Pancreas (tissue), 10 donors: ENCODE measurements around the gene EFHD2. TPM values are rescaled to one million over a fixed set of nuclear protein-coding genes. Genes with fewer than 3 reads are reported as not detected.

Experiments used
- ATAC-seq, 4 donors: fragments of 200-7000 bp; cut with Tn5 transposase; one replicate each; pipeline versions ENCODE4 v1.8.0 to v1.9.1; 2020; ENCODE audit warnings: mild to moderate bottlenecking in 4 of 4, moderate library complexity in 4 of 4
- DNase-seq, 6 donors: peaks; one replicate each; pipeline ENCODE4 v3.0.0-alpha.2; 2020
- FAIRE-seq: peaks from 2 replicates; lab custom pipeline; 2012; peaks lifted over from hg19 to GRCh38; lab: Jason Lieb, UNC
- H3K27ac ChIP-seq, 4 donors: fragments of 200-600 bp; sonication (generic); 1 replicate in 3 of 4; 2 replicates in 1 of 4; pipeline versions ENCODE4 v1.5.0 to v1.8.0; 2020
- H3K27me3 ChIP-seq, 4 donors: fragments of 200-600 bp; one replicate each; pipeline ENCODE4 v1.8.0; 2021
- H3K36me3 ChIP-seq, 3 donors: fragments of 200-600 bp; sonication (generic) in 1 of 3; one replicate each; pipeline versions ENCODE4 v1.5.0 to v1.8.0; 2020 to 2021
- H3K4me1 ChIP-seq, 3 donors: fragments of 200-600 bp; one replicate each; pipeline ENCODE4 v1.8.0; 2021
- H3K4me3 ChIP-seq, 4 donors: fragments of 200-600 bp; sonication (generic) in 2 of 4; one replicate each; pipeline versions ENCODE4 v1.5.0 to v1.8.0; 2020 to 2021
- H3K9me3 ChIP-seq, 4 donors: fragments of 200-600 bp; one replicate each; pipeline ENCODE4 v1.8.0; 2021
- CTCF ChIP-seq, 4 donors: fragments of 200-600 bp; sonication (generic) in 3 of 4; IDR thresholded peaks; one replicate each; pipeline versions ENCODE4 v1.5.0 to v1.8.0; 2021; ENCODE audit warnings: antibody characterized with exemption in 4 of 4
- WGBS, 2 donors: extraction: QIAGEN DNeasy Blood & Tissue Kit; methylation state at CpG; one replicate each; pipeline ENCODE4 v1.1.7; 2013; 5-methylcytosine and 5-hydroxymethylcytosine counted together
- intact Hi-C, 3 donors: fragments of 100-400 bp; cut with DNase I; formaldehyde crosslinking; loops; one replicate each; pipeline versions ENCODE4 v1.11.1 to v1.14.2; 2022
- polyA plus RNA-seq, 2 donors: library from polyadenylated mRNA; stranded (reverse); fragments of 200-250 nt; gene quantifications; one replicate each; pipeline ENCODE4 v1.2.3, GENCODE V29; 2013
- total RNA-seq, 6 donors: library from RNA; stranded (reverse); fragmentation: NEBNext Ultra II Directional in 4 of 6; extraction: Animal tissue kit (Norgen Biotek cat#: 25700) in 4 of 6; gene quantifications; one replicate each; pipeline versions ENCODE4 v1.2.1 to v1.2.4, GENCODE V29; 2021 to 2023
- donor health status: healthy with polysubstance abuse.
- donor health status: DM: no; HTN: no; CAD: no; lungs with moderate emphysema.
- donor health status: DM: no; HTN: no; CAD: no.
- donor health status: control.
- donor health status: control.
- donor health status: Bipolar disorder and iron deficiency.
- donor health status: DM: yes; HTN: yes; CAD: no.
- donor health status: DM: no; HTN: no; CAD: no.
- donor health status: DM: no; HTN: no; CAD: no.
- donor health status: DM: yes; HTN: yes; CAD: no.

Gene EFHD2
- total and polyA plus RNA-seq, 8 donors, result 30.5 to 47.4 (median 38.8) TPM

- 79 to 82% methylated on average over 17 of the region's 17 CpGs for whole genome bisulfite sequencing, 2 donors
- H3K4me3 ChIP-seq, result no peak overlapping the region
- peak in 1 of 4 donors; percentile 0 for ATAC-seq
Measured at GRCh38 chr1:15435239-15436077, 25.8 kb downstream of the EFHD2 start.

GRCh38 chr1:15436881-15437442 lies 27.3 kb downstream of the EFHD2 start:
- FAIRE-seq (no peak), ATAC-seq (no peak), DNase-seq (no peak)
- Histone ChIP-seq H3K27me3 (no peaks in the 10 kb centered on the region), H3K4me3 (no peak overlapping the region), H3K36me3 (no peaks in the 10 kb centered on the region), H3K9me3 (no peaks in the 10 kb centered on the region), H3K4me1 (peaks cover 13 to 28% (median 22%) of the 10 kb centered on the region in 3 donors), H3K27ac (peak overlapping the region in 3 of 4 donors; percentile 0 to 77 (median 72))
- intact Hi-C loops, result loop anchor here in 1 of 3 donors (10.0 kb wide), 1 partner anchor 292 kb away; no protein-coding TSS in a partner anchor
- no peak for TF ChIP-seq CTCF (IDR thresholded peaks at IDR 0.05)
- WGBS, 2 donors, result 73 to 87% methylated on average over 6 of the region's 6 CpGs

More at GRCh38 chr1:15435239-15436077, 25.8 kb downstream of the EFHD2 start:
- no peaks in the 10 kb centered on the region for H3K36me3 ChIP-seq
- H3K27me3 ChIP-seq, result no peaks in the 10 kb centered on the region
- no peak for TF ChIP-seq CTCF (IDR thresholded peaks at IDR 0.05)
- peaks cover 19 to 35% (median 33%) of the 10 kb centered on the region in 3 donors for H3K4me1 ChIP-seq
- peak in 1 of 6 donors; percentile 35 for DNase-seq
- H3K27ac ChIP-seq, result peak overlapping the region in 1 of 4 donors; percentile 36
- no peak for FAIRE-seq
- intact Hi-C loops, result loop anchor here in 1 of 3 donors (10.0 kb wide), 1 partner anchor 291 kb away; no protein-coding TSS in a partner anchor
- no peaks in the 10 kb centered on the region for H3K9me3 ChIP-seq

GRCh38 chr1:15439325-15439724 lies 29.6 kb downstream of the EFHD2 start:
- Histone ChIP-seq H3K9me3 (no peaks in the 10 kb centered on the region), H3K4me1 (peaks cover 6 to 13% (median 12%) of the 10 kb centered on the region in 3 donors), H3K4me3 (peak overlapping the region; percentile 37 to 51 (median 42)), H3K27ac (peak overlapping the region; percentile 51 to 77 (median 66)), H3K36me3 (no peaks in the 10 kb centered on the region), H3K27me3 (no peaks in the 10 kb centered on the region)
- intact Hi-C loops, result loop anchor here in 1 of 3 donors (10.0 kb wide), 1 partner anchor 295 kb away; no protein-coding TSS in a partner anchor
- 41 to 43% methylated on average over 14 of the region's 14 CpGs for WGBS, 2 donors
- DNase-seq (no peak), FAIRE-seq (no peak), ATAC-seq (peak in 2 of 4 donors; percentile 1 to 3)
- no peak for TF ChIP-seq CTCF (IDR thresholded peaks at IDR 0.05)

GRCh38 chr1:15440357-15440756 lies 30.7 kb downstream of the EFHD2 start:
- Histone ChIP-seq H3K27ac (peak overlapping the region; percentile 51 to 77 (median 66)), H3K4me1 (peaks cover 4 to 13% (median 12%) of the 10 kb centered on the region in 3 donors), H3K9me3 (no peaks in the 10 kb centered on the region), H3K4me3 (peak overlapping the region; percentile 37 to 51 (median 42)), H3K36me3 (no peaks in the 10 kb centered on the region), H3K27me3 (no peaks in the 10 kb centered on the region)
- ATAC-seq (peak; percentile 0 to 6 (median 2)), DNase-seq (peak in 1 of 6 donors; percentile 73), FAIRE-seq (no peak)
- intact Hi-C loops, result no loop called here
- TF ChIP-seq CTCF (IDR thresholded peaks at IDR 0.05), result no peak
- WGBS, 2 donors, result 39 to 51% methylated on average over 13 of the region's 13 CpGs
